Brain pericyte (primary cell): ENCODE measurements around the gene ACTR1B.
"Not testable (repeated sequence)": the region's sequence is repeated elsewhere in the genome, so short reads cannot be mapped to it uniquely, and the experiment has no call there.

Source experiments
- DNase-seq: peaks from one replicate; pipeline ENCODE4 v3.0.0-alpha.2; 2012; ENCODE audit warnings: low read depth, low spot score

Gene ACTR1B

DNA sequence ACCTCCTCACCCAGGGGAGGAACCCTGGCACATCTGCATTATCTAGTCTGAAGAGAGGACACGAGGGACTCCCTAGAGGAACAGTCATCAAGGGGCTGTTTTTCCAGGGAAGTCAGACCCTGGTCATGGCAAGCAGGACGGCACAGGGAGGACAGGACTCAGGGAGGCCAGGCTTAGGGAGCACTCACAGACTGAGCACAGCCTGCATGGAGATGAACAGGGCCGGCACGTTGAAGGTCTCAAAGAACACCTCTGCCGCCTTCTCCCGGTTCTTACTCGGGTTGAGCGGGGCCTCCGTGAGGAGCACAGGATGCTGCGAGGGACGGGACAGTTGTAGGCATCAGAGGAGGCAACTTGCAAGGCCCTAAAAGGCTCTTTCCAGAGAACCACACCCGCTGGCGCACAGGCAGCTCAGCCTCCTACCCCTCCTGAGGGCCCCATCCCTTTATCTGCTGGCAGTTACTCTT is 5.1 kb downstream of the ACTR1B start:
- no peak for DNase-seq

DNA sequence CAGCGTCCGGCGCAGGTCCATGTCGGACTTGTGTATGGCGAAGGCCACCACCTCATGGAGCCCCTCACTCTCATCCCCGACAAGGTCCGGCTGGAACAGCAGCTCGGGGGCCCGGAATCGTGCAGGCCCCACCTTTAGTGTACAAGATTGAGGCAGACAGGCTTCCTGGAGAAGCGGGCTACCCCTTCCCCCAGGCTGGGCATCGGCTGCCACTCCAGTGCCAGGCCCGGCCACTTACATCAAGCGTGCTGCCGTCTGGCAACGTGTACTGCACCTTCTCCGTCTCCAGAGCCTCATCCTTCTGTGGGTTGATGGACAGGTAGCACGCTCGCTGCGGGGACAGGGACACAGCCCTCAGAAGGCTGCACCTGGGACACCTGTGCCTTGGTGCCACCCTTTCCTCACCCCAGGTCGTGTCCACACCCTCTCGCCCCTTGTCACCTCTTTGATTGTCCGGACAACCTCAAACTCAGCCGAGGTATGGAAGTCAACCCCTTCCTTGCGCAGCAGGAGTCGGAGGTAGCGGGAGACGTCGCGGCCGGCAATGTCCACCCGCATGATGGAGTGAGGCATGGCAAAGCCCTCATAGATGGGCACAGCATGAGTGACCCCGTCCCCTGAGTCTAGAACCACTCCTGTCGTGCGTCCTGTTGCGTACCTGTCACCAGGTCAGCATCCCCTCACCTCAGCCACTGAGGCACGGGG is 5.7 kb downstream of the ACTR1B start:
- no peak for DNase-seq

DNA sequence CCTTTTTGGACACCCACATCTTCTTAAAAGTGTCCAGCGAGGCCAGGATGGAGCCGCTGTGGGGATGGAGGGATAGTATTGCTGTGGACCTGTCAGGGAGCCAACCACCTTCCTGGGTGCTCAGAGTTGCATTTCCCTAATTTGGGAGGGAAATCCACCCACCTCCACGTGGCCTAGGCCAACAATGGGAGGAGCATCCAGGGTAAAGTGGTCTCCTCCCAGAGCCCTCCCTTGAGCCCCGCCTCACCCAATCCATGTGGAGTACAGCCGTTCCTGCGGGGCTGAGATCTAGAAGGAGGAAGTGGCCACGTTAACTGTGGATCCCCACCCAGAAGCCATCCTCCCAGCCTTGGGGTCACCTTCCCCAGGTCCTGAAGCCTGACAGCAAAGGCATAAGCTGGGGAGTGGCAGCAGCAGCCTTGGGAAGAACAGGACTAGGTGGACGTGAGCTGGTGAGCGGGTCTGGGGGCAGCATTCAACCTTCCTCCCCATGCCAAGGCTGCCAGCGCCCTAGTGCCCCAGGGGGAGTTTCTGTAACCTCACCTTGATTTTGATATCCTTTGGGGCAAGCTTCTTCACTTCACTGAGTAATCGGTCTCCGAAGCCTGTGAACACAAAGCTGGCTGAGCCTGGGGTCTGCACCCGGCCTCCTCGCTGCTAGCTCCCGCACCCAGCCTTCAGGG is 6.8 kb downstream of the ACTR1B start:
- DNase-seq = no peak

DNA sequence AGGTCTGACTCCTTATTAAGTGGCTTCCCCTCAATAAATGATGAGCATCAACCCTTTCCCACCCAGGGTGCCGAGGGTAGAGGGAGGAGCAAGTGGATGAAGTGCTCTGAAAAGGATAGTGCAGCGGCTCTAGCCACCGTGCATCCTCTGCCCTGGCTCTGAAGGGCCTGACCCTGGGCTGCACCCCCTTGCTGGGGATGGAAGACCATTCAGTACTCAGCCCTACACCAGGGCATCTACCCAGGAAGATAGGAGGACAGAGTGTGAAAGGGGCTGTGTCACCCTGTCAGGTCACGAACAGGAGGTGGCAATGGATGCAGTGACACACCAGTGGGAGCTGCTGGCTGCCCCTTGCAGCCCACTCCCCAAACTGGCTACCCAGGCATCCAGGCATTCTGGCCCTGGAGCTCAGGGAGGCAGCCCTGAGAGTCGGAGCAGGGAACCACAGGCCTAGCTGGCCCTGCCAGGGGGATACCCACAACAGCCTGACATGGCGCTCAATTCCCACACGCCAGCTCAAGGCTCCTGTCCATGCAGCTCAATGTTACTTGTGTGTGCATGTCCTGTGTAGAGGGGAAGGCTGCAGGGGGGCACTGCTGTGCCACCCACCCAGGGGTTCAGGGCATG is 7.6 kb downstream of the ACTR1B start:
- DNase-seq = no peak

DNA sequence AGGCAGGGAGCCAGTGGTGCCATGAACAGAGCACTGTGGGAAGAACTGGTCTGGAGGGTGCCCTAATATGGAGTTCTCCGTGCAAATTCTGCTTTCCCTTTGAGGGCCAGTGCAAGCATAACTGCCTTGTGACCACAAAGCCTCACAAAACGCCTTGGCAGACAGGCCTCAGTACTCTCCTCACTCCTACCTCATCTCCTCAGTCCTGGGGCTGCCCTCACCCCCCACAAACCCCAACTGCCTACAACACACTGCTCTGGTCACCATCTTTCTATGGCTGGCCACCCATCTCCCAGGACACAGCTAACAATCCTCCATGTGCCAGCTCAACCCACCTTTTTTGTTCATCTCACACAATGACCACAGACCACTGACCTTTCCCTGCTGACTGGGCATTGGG is 9.1 kb downstream of the ACTR1B start:
- DNase-seq = no peak

DNA sequence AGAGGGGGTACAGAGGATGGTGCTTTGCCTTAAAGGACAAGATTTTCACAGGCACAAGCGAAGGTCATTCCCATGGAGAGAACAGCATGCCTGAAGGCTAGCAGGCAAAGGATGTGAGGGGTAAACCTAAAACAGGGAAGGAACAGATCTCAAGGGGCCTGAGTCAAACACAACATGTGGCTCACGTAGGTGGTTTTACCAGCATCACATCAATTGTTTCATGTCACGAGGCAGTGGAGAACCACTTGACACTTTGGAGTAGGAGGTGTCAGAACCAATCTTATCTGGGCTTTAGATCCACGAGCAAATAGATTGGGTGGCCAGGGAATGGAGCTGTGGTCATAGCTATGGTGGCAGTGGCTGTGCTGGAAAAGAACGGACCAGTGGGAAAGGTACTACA is 9.5 kb downstream of the ACTR1B start:
- no peak for DNase-seq

DNA sequence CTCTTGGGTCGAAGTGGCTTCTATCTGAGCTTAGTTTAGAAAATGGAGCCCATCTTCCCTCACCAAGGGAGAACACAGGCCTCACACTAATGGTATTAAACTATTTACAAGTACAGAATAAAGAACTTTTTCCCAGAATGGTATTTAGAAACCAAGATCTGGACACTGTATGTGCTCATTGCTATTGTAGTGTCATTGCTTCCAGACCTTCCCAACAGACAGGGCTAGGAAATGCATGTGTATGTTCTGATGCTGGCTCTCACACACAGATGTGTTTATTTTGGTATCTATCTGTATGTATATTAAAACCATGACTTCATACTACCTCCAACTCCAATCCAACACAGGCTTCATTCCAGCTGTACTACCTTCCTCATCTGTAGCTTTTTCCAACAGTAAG is 10.0 kb downstream of the ACTR1B start:
- no peak for DNase-seq

DNA sequence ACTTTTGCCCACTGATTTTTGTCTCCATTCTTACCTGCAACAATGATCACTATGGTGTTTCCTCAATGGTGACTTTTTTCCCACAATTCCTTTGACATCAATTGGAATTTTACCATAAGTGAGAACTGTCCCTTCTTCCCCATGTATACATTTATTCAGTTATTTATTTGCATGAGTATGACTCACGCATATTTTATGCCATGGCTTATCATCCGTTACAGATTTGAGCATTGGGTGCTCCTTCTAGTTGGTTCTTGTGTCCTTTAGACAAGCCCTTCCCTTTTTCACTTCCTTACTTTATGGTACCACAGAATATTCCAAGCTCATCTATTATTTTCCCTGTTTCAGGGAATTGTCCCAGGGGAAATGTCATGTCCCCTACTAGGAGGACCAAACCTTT is 10.4 kb downstream of the ACTR1B start:
- DNase-seq = no peak

DNA sequence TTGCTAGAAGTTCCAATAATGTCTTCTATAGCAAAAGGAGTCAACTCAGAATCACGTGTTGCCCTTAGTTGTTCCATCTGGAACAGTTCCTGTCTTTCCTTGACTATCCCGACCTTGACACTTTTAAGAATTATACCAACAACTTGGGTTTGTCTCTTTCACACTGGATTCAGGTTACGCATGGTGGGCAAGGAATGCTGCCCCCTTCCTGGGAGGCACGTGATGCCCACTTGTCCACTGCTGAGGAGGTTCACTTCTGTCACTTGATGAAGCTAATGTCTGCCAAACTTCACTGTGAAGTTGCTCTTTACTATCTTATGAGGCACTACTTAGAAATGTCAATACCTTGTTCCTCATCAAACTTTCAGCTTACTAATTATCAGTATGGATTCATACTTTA is 12.7 kb downstream of the ACTR1B start:
- no peak for DNase-seq

DNA sequence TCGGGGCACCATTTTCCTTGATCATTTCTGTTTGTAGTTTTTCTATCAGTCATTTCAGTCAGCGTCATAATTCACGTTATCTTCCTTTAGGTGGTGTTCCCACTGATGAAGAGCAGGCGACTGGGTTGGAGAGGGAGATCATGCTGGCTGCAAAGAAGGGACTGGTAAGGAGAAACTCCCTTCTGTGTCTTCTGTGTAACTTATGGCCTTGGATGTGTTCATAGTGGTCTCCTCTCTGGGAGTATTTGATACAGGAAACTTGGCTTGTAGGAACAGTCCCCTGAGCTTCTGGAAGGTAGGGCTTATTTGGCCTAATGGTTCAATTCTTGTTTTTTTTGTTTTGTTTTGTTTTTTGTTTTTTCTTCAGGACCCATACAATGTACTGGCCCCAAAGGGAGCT is 16.9 kb downstream of the ACTR1B start:
- DNase-seq = no peak

DNA sequence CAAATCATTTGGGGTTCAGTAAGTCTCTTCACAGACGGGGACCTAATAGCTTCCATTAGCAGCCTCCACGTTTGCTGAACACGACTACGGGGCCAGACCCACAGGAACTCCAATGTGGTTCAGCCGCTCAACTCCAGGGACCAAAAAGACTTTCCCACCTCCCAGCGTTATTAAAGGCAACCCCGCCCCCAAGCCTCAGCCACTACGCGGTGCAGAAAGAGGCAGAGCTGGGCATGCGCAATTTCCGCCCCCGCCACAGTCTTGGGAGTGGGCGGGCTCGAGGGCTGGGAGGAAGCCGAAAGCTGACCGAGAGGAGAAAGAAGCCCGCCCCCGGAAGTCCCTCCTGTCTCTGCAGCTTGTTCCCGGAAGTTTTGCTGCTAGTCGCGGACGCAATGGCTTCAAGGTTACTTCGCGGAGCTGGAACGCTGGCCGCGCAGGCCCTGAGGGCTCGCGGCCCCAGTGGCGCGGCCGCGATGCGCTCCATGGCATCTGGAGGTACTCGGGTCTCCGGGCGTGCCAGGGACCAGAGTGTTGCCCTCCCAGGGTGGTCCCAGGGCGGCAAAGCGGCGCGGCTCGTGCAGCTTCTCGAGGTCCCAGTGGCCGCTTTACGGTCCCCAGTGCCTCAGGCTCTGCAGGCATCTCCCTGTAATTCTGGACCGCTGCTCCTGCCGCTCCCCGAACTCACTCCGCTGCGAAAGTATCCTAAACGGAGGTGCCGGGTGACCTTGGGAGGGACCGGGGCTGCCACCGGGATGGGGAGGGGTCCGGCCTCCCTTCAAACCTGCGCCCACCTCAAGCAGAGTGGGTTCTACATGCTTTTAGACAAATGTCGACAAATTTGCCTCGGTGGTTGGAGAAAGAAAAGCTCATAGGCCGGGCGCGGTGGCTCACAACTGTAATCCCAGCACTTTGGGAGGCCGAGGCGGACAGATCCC is 17.9 kb downstream of the ACTR1B start, which contains the start of gene COX5B:
Gene COX5B (plus strand): TSS at position 368 of the 935 bp plus-strand sequence. CDS start 25 bp downstream, at position 393.
- peak; percentile 92 for DNase-seq

DNA sequence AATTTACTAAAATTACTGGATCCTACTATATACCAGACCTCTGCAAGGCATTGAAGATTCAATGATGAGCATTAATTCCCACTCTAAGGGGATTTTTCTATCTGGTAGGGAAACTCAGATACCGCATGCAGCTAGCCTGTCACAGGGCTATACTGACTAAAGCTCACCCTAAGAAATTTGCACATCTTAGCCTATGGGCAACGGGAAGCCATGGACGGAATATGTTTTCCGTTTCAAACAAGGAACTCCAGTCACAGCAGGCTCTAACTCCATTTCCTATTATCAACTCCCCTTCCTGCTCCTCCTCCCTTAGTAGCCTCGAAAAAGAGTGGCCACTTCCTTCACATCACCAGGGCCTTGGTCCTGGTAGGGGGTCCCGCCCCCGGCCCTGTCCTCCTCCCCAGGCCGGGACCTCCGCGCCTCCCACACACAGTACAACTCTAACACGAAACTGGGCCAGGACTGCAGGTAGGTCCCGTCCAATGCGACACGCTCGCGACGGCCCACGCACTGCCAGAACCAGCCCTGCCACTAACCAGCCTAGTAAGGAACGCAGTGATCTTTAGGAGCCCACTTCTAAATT is 18.6 kb downstream of the ACTR1B start:
- no peak for DNase-seq

DNA sequence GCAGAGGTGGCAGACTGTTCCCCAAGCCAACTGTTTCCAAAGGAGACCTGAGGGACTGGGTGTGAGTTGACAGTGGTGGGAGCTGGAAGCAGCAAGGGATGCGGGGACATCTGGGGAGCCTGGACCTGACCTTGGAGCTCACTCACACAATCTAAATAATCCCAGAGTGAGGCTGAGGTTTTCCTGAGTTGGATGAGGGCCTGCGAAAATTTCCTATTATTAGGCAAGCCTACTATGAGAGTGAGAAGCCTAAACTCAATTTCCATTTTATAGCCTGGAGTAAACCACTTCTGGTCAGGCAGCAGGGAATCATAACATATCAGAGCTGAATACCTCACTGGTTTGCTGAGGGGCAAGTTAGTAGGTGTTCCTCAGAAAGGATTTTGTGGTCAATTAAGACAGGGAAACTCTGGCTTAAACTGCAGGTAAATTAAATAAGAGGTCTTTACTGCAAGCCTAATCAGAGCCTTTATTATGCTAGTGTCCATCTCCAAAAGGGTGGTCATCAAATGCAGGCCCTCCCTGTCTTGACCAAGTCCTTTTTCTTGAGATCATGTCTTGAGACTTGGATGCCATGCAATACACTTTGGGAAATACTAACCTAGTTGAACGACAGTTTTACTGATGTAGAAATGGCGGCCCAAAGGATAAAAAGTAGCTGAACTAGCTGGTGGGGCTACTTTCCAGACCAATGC is 19.7 kb downstream of the ACTR1B start:
- DNase-seq = no peak

DNA sequence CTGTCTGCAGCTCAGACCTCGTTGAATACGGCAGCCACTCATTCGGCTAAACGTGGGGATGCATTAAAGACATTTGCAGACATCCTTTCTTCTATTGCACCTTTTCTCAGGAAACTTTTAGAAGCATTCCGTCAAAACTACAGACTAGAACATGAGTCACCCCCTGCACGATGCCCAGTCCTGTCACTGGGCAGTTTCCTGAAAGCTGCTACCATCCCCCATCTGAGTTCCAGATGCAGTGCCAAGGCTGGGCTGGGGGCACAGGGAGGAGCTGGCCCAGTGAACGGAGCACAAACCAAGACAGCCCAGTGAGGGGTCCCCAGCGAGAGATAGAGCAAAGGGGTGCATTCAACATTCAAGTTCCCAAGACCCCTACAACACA is 37.8 kb downstream of the ACTR1B start:
- DNase-seq = not testable (repeated sequence)

DNA sequence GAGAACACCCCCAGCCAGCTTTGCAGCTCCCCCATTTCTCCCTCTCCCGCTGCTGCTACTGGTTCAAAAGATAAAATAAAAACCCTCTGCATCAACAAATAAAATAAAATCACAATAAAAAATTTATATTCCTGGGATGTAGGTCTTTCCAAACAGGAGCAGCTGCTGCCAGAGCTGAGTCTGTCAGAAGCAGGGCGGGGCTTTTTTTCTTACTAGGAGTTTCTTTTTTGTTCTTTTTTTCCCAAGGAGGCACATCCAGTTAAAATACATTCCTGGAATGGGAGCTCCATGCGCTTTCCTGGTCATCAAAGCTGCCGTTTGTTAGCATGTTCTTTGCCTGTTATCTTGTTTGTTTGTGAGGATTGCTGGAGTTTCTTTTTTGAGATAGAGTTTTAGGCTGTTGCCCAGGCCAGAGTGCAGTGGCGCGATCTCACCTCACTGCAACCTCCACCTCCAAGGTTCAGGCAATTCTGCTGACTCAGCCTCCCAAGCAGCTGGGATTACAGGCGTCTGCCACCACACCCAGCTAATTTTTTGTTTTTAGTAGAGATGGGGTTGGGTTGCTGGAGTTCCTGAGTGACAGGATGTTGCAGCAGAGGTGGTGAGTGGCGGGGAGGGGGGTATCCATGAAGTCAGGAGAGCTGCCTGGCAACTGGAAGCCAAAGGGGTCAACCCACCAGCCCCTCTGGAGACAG is 38.3 kb downstream of the ACTR1B start:
- DNase-seq = not testable (repeated sequence)

DNA sequence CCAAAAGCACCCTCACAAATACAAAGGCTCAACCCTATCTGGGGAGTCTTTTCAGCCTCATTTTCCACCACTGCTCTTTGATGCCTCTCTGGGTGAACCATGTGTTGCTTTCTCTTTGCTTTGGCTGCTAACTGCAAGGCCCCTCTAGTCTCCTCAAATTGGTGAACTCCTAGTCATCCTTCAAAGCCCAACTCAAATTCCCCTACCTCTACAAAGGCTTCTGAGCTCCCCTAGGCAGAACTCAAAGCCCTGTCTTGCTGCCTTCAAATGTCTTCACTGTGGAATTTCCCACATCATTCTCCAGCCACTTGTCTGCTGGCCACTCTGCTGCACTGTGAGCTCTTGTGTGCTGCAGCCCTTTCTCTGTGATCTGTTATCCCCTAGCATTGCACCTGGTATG is 40.9 kb downstream of the ACTR1B start:
- DNase-seq = not testable (repeated sequence)

DNA sequence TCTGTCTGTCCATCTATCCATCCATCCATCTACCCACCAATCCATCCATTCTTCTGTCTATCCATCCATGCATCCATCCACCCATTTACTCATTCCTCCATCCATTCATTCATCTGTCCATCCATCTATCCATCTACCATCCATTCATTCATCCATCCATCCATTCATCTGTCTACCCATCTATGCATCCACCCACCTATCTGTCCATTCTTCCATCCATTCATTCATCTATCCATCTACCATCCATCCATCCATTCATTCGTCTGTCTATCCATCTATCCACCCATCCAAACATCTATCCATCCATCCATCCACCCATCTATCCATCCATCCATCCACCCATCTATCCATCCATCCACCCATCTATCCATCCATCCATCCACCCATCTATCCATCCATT is 43.4 kb downstream of the ACTR1B start:
- DNase-seq = not testable (repeated sequence)

DNA sequence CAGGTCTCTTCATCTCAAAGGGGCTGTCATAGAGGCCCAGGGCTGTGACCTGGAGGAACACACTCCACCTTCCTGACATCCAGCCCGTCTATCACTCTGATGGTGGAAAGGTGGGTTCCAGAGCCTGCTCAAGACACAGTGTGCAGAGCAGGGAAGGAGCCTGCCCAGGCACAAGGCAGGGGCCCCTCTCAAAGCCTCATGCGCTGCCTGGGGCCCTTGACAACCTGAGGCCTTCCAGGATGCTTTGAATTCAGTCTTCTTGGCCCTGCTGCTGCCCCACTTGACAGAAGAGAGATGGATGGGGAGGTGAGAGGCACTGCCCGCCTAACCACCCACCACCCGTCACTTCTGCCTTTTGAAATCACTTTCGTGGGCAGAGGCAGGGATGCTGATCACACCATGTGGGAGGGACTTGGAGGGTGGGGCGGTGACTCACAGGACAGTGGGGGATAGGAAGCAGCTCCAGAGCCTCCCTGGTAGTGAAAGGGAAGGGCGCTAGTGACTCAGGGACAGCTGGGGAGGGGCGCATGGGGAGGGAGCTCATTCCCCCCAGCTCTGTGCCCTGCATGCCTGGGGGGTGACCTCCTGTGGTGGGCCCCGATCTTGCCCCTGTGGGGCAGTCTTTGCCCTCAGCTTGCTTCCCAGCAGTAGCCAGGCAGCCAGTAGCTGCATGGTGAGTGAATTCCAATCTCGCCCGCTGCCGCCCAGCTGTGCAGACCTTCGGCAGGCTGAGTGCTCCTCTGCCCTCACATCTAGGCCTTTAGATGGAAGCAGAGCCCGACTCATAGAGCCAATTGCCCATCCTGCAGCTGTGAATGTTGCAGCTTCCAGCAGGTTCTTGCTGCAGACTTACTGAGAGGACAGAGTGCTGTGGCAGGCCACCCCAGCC is 44.7 kb downstream of the ACTR1B start:
- DNase-seq = peak; percentile 41

DNA sequence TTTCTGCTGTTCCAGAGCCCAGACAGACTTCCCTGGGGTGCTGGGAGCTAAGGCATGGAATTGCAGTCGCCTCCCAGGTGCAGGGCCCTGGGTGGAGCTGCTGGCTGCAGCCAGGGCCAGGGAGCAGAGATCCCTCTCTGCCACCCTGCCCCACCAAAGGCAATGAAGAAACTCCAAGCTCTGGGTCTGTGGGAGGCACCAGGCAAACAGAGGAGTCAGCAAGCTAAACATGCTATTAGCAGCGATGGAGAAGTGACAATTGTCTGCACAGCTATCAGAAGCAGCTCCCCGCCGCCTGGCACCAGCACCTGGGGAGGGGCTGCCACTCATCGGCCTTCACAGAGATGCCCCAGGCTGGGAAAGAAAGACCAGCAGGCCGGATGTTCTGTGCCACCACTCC is 45.9 kb downstream of the ACTR1B start:
- DNase-seq = no peak
